GM12878 (cell line): ENCODE results near the gene NT5DC3. TPM values are rescaled to one million over a fixed set of nuclear protein-coding genes. Genes with fewer than 3 reads are reported as not detected.

Experiments
- ATAC-seq: fragments of 200-7000 bp; cut with Tn5 transposase; 3 replicates; pipeline ENCODE4 v1.9.1; 2020; ENCODE audit warnings: mild to moderate bottlenecking, moderate library complexity
- BruUV-seq: library from RNA; stranded (reverse); fragments of 400-500 nt; replicated peaks from 2 replicates; lab custom pipeline; 2021; lab: Mats Ljungman, UMichigan
- CTCF ChIA-PET: fragments of 300-600 bp; sonication (Branson Sonifier 250); formaldehyde crosslinking; extraction: SDS; loops from one replicate; lab custom pipeline; 2021; ENCODE audit warnings: inconsistent platforms; lab: Yijun Ruan, JAX
- POLR2A ChIA-PET: fragments of 350-600 bp; formaldehyde crosslinking; extraction: SDS; loops from one replicate; lab custom pipeline; 2021; ENCODE audit warnings: inconsistent platforms; lab: Charles Lee
- RAD21 ChIA-PET: fragments of 300-600 bp; sonication (Branson Sonifier 250); formaldehyde crosslinking; loops from one replicate; lab custom pipeline; 2023; ENCODE audit warnings: antibody characterized with exemption; ENCODE audit not compliant: unreplicated experiment; lab: Charles Lee
- SMC1A ChIA-PET: fragments of 300-600 bp; sonication (Branson Sonifier 250); formaldehyde crosslinking; loops from one replicate; lab custom pipeline; 2023; ENCODE audit not compliant: unreplicated experiment, uncharacterized antibody; lab: Charles Lee
- DNase-seq: peaks from one replicate; pipeline ENCODE4 v3.0.0-alpha.2; 2011; ENCODE audit warnings: low read depth, low spot score
- FAIRE-seq: peaks from 3 replicates; lab custom pipeline; 2011; peaks lifted over from hg19 to GRCh38; lab: Jason Lieb, UNC
- H2AFZ ChIP-seq: 2 replicates; pipeline ENCODE4 v1.6.0; 2011; ENCODE audit warnings: low read depth, low read length, control low read depth; ENCODE audit not compliant: control insufficient read depth
- H3K27ac ChIP-seq: 2 replicates; pipeline ENCODE4 v1.5.1; 2011; ENCODE audit warnings: control low read depth; ENCODE audit not compliant: control insufficient read depth, insufficient read depth
- H3K27me3 ChIP-seq, 2 experiments: replicated peaks in 1 of 2; 2 replicates each; pipeline versions ENCODE4 v1.6.0 to v1.6.1; 2011; ENCODE audit warnings: low read length in 1 of 2; ENCODE audit not compliant: control insufficient read depth in 2 of 2, insufficient read depth in 2 of 2
- H3K36me3 ChIP-seq, 2 experiments: 2 replicates each; pipeline ENCODE4 v1.5.1; 2011; ENCODE audit warnings: low read length in 1 of 2; ENCODE audit not compliant: control insufficient read depth in 2 of 2, insufficient read depth in 2 of 2
- H3K4me1 ChIP-seq: 2 replicates; pipeline ENCODE4 v1.6.1; 2011; ENCODE audit warnings: mild to moderate bottlenecking, low read length, moderate library complexity, mixed read lengths; ENCODE audit not compliant: control insufficient read depth, insufficient read depth
- H3K4me2 ChIP-seq: 2 replicates; pipeline ENCODE4 v1.6.0; 2011; ENCODE audit warnings: control low read depth; ENCODE audit not compliant: control insufficient read depth, insufficient read depth
- H3K4me3 ChIP-seq: fragments of 200-600 bp; sonication (generic); 2 replicates; pipeline ENCODE4 v1.5.1; 2016
- H3K79me2 ChIP-seq: 2 replicates; pipeline ENCODE4 v1.6.0; 2011; ENCODE audit warnings: low read length; ENCODE audit not compliant: control insufficient read depth, insufficient read depth
- H3K9ac ChIP-seq: 2 replicates; pipeline ENCODE4 v1.8.0; 2011; ENCODE audit warnings: low read length, control low read depth, mixed read lengths; ENCODE audit not compliant: control insufficient read depth, insufficient read depth
- H3K9me3 ChIP-seq: replicated peaks from 3 replicates; pipeline ENCODE4 v1.5.1; 2011; ENCODE audit warnings: mild to moderate bottlenecking, low read length; ENCODE audit not compliant: control insufficient read depth, insufficient read depth
- H4K20me1 ChIP-seq: 2 replicates; pipeline ENCODE4 v1.6.0; 2011; ENCODE audit not compliant: control insufficient read depth, insufficient read depth
- CBFB ChIP-seq: IDR thresholded peaks from 2 replicates; pipeline ENCODE4 v1.6.1; 2016; ENCODE audit warnings: antibody characterized with exemption, low read depth
- JUND ChIP-seq: IDR thresholded peaks from 2 replicates; pipeline ENCODE4 v1.6.1; 2012; ENCODE audit warnings: low read depth, mild to moderate bottlenecking, low read length, improper control_type of control experiment, moderate library complexity
- NRF1 ChIP-seq: conservative IDR thresholded peaks from 2 replicates; pipeline ENCODE4 v1.6.1; 2011; ENCODE audit warnings: mild to moderate bottlenecking, low read depth, low read length, improper control_type of control experiment
- SMARCA5 ChIP-seq: fragments of 450-650 bp; IDR thresholded peaks from 2 replicates; pipeline ENCODE4 v1.6.1; 2017; ENCODE audit warnings: mild to moderate bottlenecking
- ZSCAN29 ChIP-seq: fragments of 450-650 bp; IDR thresholded peaks from 2 replicates; pipeline ENCODE4 v1.6.1; 2017; ENCODE audit warnings: mild to moderate bottlenecking, moderate library complexity
- WGBS: methylation state at CpG from one replicate; pipeline ENCODE4 v1.1.6; 2016; ENCODE audit warnings: low lambda C conversion rate; ENCODE audit not compliant: insufficient replicate concordance, insufficient coverage; ENCODE audit errors: missing lambda C conversion rate; 5-methylcytosine and 5-hydroxymethylcytosine counted together
- in situ Hi-C: fragments of 300-500 bp; cut with MboI; formaldehyde crosslinking; loops from 9 replicates; pipeline ENCODE4 v1.14.3; 2018; ENCODE audit warnings: mixed read lengths
- intact Hi-C: fragments of 100-400 bp; cut with micrococcal nuclease; formaldehyde crosslinking; loops from one replicate; pipeline ENCODE4 v1.14.2; 2022; ENCODE audit not compliant: unreplicated experiment
- polyA plus RNA-seq, 11 experiments: library from polyadenylated mRNA; depleted of rRNA in 4 of 11; unstranded in 6 of 11; stranded (reverse) in 5 of 11; fragments of >200 nt; fragmentation: Nextera tagmentation in 4 of 11; fragmentation: Illumina TruSeq in 1 of 11; extraction: Ambion mirVana in 4 of 11; extraction: Trizol in 1 of 11; gene quantifications; 1 replicate in 1 of 11; 2 replicates in 10 of 11; pipeline versions ENCODE4 v1.2.1 to v1.2.3, GENCODE V29; 2011 to 2016; ENCODE audit warnings: inconsistent platforms in 2 of 11, missing spikeins in 2 of 11, low read depth in 1 of 11
- total RNA-seq, 4 experiments: library from RNA; depleted of rRNA in 3 of 4; stranded (reverse); fragments of >200 nt in 3 of 4; fragmentation: Illumina TruSeq in 1 of 4; extraction: Trizol in 1 of 4; gene quantifications; 2 replicates each; pipeline versions ENCODE4 v1.2.1 to v1.2.3, GENCODE V29; 2013 to 2021
- TF ChIP-seq, protein P1 (sequence below): fragments of 450-650 bp; IDR thresholded peaks from 2 replicates; pipeline ENCODE4 v1.6.1; 2014; ENCODE audit warnings: mild to moderate bottlenecking
- TF ChIP-seq, protein P2 (sequence below): fragments of 450-650 bp; IDR thresholded peaks from 2 replicates; pipeline ENCODE4 v1.6.1; 2017; ENCODE audit warnings: mild to moderate bottlenecking, moderate library complexity

Gene NT5DC3
- total and polyA plus RNA-seq, 10 of the 15 experiments (the other 5 are each of a cell fraction or from before 2014, with no cell fraction given) = 2.0 to 12.4 (median 5.9) TPM

DNA sequence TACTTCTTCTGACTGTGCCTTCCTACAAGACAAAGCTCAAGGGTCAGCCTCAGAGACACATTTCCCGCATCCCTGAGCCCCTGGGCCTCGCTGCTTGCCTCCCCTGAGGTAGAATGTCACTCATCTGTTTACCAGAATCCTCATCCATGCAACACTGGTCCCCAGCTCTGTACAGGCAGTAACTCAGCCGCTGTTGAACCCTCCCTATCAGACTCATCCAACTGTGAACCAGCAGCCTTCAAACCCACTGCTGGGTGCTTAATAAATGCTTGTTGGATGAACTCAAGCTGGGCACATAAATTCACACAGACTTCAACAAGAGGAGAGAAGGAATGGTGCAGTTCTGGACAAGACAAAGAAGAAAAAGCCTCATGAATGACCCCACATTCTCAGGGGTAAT is 6.1 kb downstream of the NT5DC3 start:
- RAD21 ChIA-PET = interaction anchor here (0.6 to 1.2 kb wide), 2 partner anchors 35 to 928 kb away, joined by 3 read pairs; no protein-coding TSS in a partner anchor
- no peaks in the 10 kb centered on the region for H3K36me3 ChIP-seq
- WGBS = 35% methylated on average over 3 of the region's 3 CpGs
- no peak; the same call in 1 of the 3 replicates for ATAC-seq
- no peak for DNase-seq
- H2AFZ ChIP-seq = no peak overlapping the region
- TF ChIP-seq ZSCAN29 = no peak
- no peak for TF ChIP-seq SMARCA5
- no peak for TF ChIP-seq NRF1
- no peak for TF ChIP-seq CBFB
- TF ChIP-seq, protein P1, sequence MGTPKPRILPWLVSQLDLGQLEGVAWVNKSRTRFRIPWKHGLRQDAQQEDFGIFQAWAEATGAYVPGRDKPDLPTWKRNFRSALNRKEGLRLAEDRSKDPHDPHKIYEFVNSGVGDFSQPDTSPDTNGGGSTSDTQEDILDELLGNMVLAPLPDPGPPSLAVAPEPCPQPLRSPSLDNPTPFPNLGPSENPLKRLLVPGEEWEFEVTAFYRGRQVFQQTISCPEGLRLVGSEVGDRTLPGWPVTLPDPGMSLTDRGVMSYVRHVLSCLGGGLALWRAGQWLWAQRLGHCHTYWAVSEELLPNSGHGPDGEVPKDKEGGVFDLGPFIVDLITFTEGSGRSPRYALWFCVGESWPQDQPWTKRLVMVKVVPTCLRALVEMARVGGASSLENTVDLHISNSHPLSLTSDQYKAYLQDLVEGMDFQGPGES = no peak
- TF ChIP-seq JUND = no peak
- TF ChIP-seq, protein P2, sequence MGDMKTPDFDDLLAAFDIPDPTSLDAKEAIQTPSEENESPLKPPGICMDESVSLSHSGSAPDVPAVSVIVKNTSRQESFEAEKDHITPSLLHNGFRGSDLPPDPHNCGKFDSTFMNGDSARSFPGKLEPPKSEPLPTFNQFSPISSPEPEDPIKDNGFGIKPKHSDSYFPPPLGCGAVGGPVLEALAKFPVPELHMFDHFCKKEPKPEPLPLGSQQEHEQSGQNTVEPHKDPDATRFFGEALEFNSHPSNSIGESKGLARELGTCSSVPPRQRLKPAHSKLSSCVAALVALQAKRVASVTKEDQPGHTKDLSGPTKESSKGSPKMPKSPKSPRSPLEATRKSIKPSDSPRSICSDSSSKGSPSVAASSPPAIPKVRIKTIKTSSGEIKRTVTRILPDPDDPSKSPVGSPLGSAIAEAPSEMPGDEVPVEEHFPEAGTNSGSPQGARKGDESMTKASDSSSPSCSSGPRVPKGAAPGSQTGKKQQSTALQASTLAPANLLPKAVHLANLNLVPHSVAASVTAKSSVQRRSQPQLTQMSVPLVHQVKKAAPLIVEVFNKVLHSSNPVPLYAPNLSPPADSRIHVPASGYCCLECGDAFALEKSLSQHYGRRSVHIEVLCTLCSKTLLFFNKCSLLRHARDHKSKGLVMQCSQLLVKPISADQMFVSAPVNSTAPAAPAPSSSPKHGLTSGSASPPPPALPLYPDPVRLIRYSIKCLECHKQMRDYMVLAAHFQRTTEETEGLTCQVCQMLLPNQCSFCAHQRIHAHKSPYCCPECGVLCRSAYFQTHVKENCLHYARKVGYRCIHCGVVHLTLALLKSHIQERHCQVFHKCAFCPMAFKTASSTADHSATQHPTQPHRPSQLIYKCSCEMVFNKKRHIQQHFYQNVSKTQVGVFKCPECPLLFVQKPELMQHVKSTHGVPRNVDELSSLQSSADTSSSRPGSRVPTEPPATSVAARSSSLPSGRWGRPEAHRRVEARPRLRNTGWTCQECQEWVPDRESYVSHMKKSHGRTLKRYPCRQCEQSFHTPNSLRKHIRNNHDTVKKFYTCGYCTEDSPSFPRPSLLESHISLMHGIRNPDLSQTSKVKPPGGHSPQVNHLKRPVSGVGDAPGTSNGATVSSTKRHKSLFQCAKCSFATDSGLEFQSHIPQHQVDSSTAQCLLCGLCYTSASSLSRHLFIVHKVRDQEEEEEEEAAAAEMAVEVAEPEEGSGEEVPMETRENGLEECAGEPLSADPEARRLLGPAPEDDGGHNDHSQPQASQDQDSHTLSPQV = no peak
- no TSS peak for BruUV-seq
- SMC1A ChIA-PET = interaction anchor here (0.9 kb wide), 1 partner anchor 55 kb away, joined by 3 read pairs; no protein-coding TSS in a partner anchor
- intact Hi-C loops = no loop called here
- in situ Hi-C loops = no loop called here
- CTCF ChIA-PET = interaction anchor here (0.8 to 3.0 kb wide), 2 partner anchors 15 to 281 kb away, joined by 3 to 14 read pairs; no protein-coding TSS in a partner anchor
- no peak overlapping the region for H3K4me3 ChIP-seq
- no peaks in the 10 kb centered on the region for H3K27me3 ChIP-seq
- H3K9me3 ChIP-seq = no peaks in the 10 kb centered on the region
- POLR2A ChIA-PET = no interaction called here
- peaks cover 4% of the 10 kb centered on the region; the same call in 1 of the 2 replicates for H3K79me2 ChIP-seq
- FAIRE-seq = no peak
- no peak overlapping the region for H3K9ac ChIP-seq
- no peak overlapping the region for H3K27ac ChIP-seq
- H3K4me1 ChIP-seq = peaks cover 9% of the 10 kb centered on the region
- H4K20me1 ChIP-seq = no peaks in the 10 kb centered on the region
- no peak overlapping the region for H3K4me2 ChIP-seq
